ENCODE data around the gene ATP2B3. TPM values are rescaled to one million over a fixed set of nuclear protein-coding genes. Genes with fewer than 3 reads are reported as not detected.

The ATP2B3 gene
- total RNA-seq, 4 donors from 2014 or later = not detected

DNA sequence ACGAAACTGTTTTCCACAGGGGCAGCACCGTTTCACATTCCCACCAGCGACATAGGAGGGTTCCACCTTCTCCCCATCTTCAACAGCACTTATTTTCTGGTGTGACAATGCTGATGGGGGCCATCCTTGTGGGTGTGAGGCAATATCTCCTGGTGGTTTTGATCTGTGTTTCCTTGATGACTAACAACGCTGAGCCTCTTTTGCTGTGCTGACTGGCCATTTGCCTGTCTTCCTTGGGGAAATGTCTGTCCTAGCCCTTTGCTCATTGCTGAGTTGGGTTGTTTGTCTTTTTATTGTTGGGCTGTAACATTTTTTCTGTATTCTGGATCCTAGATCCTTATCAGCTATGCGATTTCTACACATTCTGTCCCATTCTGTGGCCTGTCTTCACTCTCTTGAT lies 33.7 kb downstream of the ATP2B3 start:
- Histone ChIP-seq H3K27me3 (no peaks in the 10 kb centered on the region), H3K36me3 (no peaks in the 10 kb centered on the region), H3K9me3 (no peaks in the 10 kb centered on the region), H3K27ac (no peak overlapping the region), H3K4me1 (no peaks in the 10 kb centered on the region), H3K4me3 (replicated peaks in 1 of 3) (no peak overlapping the region)
- intact Hi-C loops (cut with DNase I) = no loop called here
- WGBS, 2 donors = 80 to 86% methylated on average over 5 of the region's 5 CpGs
- DNase-seq = no peak
- TF ChIP-seq, protein P1, sequence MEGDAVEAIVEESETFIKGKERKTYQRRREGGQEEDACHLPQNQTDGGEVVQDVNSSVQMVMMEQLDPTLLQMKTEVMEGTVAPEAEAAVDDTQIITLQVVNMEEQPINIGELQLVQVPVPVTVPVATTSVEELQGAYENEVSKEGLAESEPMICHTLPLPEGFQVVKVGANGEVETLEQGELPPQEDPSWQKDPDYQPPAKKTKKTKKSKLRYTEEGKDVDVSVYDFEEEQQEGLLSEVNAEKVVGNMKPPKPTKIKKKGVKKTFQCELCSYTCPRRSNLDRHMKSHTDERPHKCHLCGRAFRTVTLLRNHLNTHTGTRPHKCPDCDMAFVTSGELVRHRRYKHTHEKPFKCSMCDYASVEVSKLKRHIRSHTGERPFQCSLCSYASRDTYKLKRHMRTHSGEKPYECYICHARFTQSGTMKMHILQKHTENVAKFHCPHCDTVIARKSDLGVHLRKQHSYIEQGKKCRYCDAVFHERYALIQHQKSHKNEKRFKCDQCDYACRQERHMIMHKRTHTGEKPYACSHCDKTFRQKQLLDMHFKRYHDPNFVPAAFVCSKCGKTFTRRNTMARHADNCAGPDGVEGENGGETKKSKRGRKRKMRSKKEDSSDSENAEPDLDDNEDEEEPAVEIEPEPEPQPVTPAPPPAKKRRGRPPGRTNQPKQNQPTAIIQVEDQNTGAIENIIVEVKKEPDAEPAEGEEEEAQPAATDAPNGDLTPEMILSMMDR (IDR thresholded peaks at IDR 0.05) = no peak
- no peak for TF ChIP-seq POLR2A (IDR thresholded peaks at IDR 0.05)

- no peaks in the 10 kb centered on the region for H3K4me1 ChIP-seq
- no peak overlapping the region for H3K4me3 ChIP-seq (replicated peaks in 1 of 3)
- TF ChIP-seq POLR2A (IDR thresholded peaks at IDR 0.05) = no peak
- TF ChIP-seq, protein P1 (IDR thresholded peaks at IDR 0.05) = peak in 5 of 6 experiments; percentile 26 to 60 (median 47)
- no peak overlapping the region for H3K27ac ChIP-seq
- DNase-seq = peak; percentile 58 to 63
- intact Hi-C loops (cut with DNase I) = no loop called here
- H3K36me3 ChIP-seq = no peaks in the 10 kb centered on the region
- no peaks in the 10 kb centered on the region for H3K27me3 ChIP-seq
- H3K9me3 ChIP-seq = no peaks in the 10 kb centered on the region
- WGBS, 2 donors = 0% methylated on average over 4 of the region's 17 CpGs; no CpG with 5 or more reads in 1 of the 2 donors
These were observed 37.2 kb downstream of the ATP2B3 start for GRCh38 chrX:153554519-153555167.

- Histone ChIP-seq H3K27ac (no peak overlapping the region), H3K4me3 (replicated peaks in 1 of 3) (no peak overlapping the region), H3K9me3 (no peaks in the 10 kb centered on the region), H3K4me1 (no peaks in the 10 kb centered on the region), H3K27me3 (no peaks in the 10 kb centered on the region), H3K36me3 (no peaks in the 10 kb centered on the region)
- intact Hi-C loops (cut with DNase I) = no loop called here
- no peak for TF ChIP-seq POLR2A (IDR thresholded peaks at IDR 0.05)
- TF ChIP-seq, protein P1 (IDR thresholded peaks at IDR 0.05) = no peak
- no peak for DNase-seq
- 77 to 96% methylated on average over 3 to 4 of the region's 12 CpGs for WGBS, 2 donors
These were observed 39.3 kb downstream of the ATP2B3 start for GRCh38 chrX:153556767-153557166.

- DNase-seq = no peak
- Histone ChIP-seq H3K27me3 (no peaks in the 10 kb centered on the region), H3K27ac (no peak overlapping the region), H3K4me1 (no peaks in the 10 kb centered on the region), H3K36me3 (no peaks in the 10 kb centered on the region), H3K4me3 (replicated peaks in 1 of 3) (no peak overlapping the region), H3K9me3 (no peaks in the 10 kb centered on the region)
- intact Hi-C loops (cut with DNase I) = no loop called here
- TF ChIP-seq, protein P1 (IDR thresholded peaks at IDR 0.05) = no peak
- no peak for TF ChIP-seq POLR2A (IDR thresholded peaks at IDR 0.05)
- WGBS, 2 donors = 81 to 84% methylated on average over 10 to 13 of the region's 19 CpGs
These were observed 40.3 kb downstream of the ATP2B3 start for GRCh38 chrX:153557618-153558355.

- Histone ChIP-seq H3K9me3 (no peaks in the 10 kb centered on the region), H3K27ac (no peak overlapping the region), H3K4me1 (no peaks in the 10 kb centered on the region), H3K36me3 (no peaks in the 10 kb centered on the region), H3K27me3 (no peaks in the 10 kb centered on the region), H3K4me3 (replicated peaks in 1 of 3) (no peak overlapping the region)
- 76 to 79% methylated on average over 3 of the region's 9 CpGs for WGBS, 2 donors
- TF ChIP-seq POLR2A (IDR thresholded peaks at IDR 0.05) = no peak
- intact Hi-C loops (cut with DNase I) = no loop called here
- DNase-seq = no peak
These were observed 42.6 kb downstream of the ATP2B3 start for GRCh38 chrX:153560000-153560399.
